Mesothelial cell of epicardium (in vitro differentiated cells): Measurements from ENCODE around the gene GLT6D1. TPM values are rescaled to one million over a fixed set of nuclear protein-coding genes. Genes with fewer than 3 reads are reported as not detected.
A peak's percentile ranks its signal among the peaks of the same experiment; 100 is the strongest.

ENCODE experiments used
- DNase-seq, 2 experiments: peaks; one replicate each; pipeline ENCODE4 v3.0.0; 2021; ENCODE audit warnings: low spot score in 2 of 2; ENCODE audit not compliant: unreplicated experiment in 2 of 2
- H3K27ac Mint-ChIP-seq: 2 replicates; pipeline ENCODE4 v1.8.0; 2021; ENCODE audit warnings: mixed read lengths
- H3K27me3 Mint-ChIP-seq: 2 replicates; pipeline ENCODE4 v1.8.0; 2021; ENCODE audit warnings: low read depth, mixed read lengths
- H3K36me3 Mint-ChIP-seq: 2 replicates; pipeline ENCODE4 v1.8.0; 2021; ENCODE audit warnings: mixed read lengths
- H3K4me1 Mint-ChIP-seq: 2 replicates; pipeline ENCODE4 v1.8.0; 2021; ENCODE audit warnings: mixed read lengths
- H3K4me3 Mint-ChIP-seq: 2 replicates; pipeline ENCODE4 v1.8.0; 2021; ENCODE audit warnings: mild to moderate bottlenecking, moderate library complexity, mixed read lengths
- H3K9me3 Mint-ChIP-seq: 2 replicates; pipeline ENCODE4 v1.8.0; 2021; ENCODE audit warnings: mixed read lengths
- CTCF ChIP-seq: fragments of 200-600 bp; sonication (generic); IDR thresholded peaks from one replicate; pipeline ENCODE4 v1.5.0; 2021; ENCODE audit warnings: antibody characterized with exemption; ENCODE audit not compliant: unreplicated experiment
- total RNA-seq: library from RNA; stranded (reverse); gene quantifications from 3 replicates; pipeline ENCODE4 v1.2.1, GENCODE V29; 2021

The GLT6D1 gene
- total RNA-seq, 1 donor from 2014 or later: not detected

GRCh38 chr9:135591506-135592330 is 47.6 kb downstream of the GLT6D1 start:
- H3K4me1 Mint-ChIP-seq: no peaks in the 10 kb centered on the region
- H3K9me3 Mint-ChIP-seq: peaks cover 14% of the 10 kb centered on the region
- no peak overlapping the region for H3K27ac Mint-ChIP-seq
- no peak for TF ChIP-seq CTCF
- no peak overlapping the region for H3K4me3 Mint-ChIP-seq
- H3K27me3 Mint-ChIP-seq: no peaks in the 10 kb centered on the region
- DNase-seq: peak in 1 of 2 experiments; percentile 37
- H3K36me3 Mint-ChIP-seq: no peaks in the 10 kb centered on the region

- H3K36me3 Mint-ChIP-seq: no peaks in the 10 kb centered on the region
These were observed 48.8 kb downstream of the GLT6D1 start for GRCh38 chr9:135590486-135591079.

GRCh38 chr9:135589596-135590485 is 49.5 kb downstream of the GLT6D1 start:
- no peak for DNase-seq
- no peak for TF ChIP-seq CTCF
- Mint-ChIP-seq H3K9me3 (peaks cover 2% of the 10 kb centered on the region), H3K4me1 (no peaks in the 10 kb centered on the region), H3K36me3 (no peaks in the 10 kb centered on the region), H3K27me3 (no peaks in the 10 kb centered on the region), H3K4me3 (no peak overlapping the region), H3K27ac (peak overlapping the region; percentile 47)

More at GRCh38 chr9:135590486-135591079, 48.8 kb downstream of the GLT6D1 start:
- peaks cover 8% of the 10 kb centered on the region for H3K9me3 Mint-ChIP-seq
- H3K4me3 Mint-ChIP-seq: no peak overlapping the region
- no peak for TF ChIP-seq CTCF
- peak in 1 of 2 experiments; percentile 28 for DNase-seq
- no peak overlapping the region for H3K27ac Mint-ChIP-seq
- H3K4me1 Mint-ChIP-seq: no peaks in the 10 kb centered on the region
- H3K27me3 Mint-ChIP-seq: no peaks in the 10 kb centered on the region

GRCh38 chr9:135588886-135589595 is 50.3 kb downstream of the GLT6D1 start:
- no peaks in the 10 kb centered on the region for H3K4me1 Mint-ChIP-seq

More at GRCh38 chr9:135588886-135589595, 50.3 kb downstream of the GLT6D1 start:
- peak; percentile 14 to 35 for DNase-seq
- Mint-ChIP-seq H3K27me3 (no peaks in the 10 kb centered on the region), H3K4me3 (no peak overlapping the region), H3K9me3 (no peaks in the 10 kb centered on the region), H3K36me3 (no peaks in the 10 kb centered on the region), H3K27ac (no peak overlapping the region)
- TF ChIP-seq CTCF: no peak
